Activated CD8-positive, alpha-beta memory T cell treated with anti-CD3 and anti-CD28 coated beads, Interleukin-2, amount 50 U/mL, for 4 hours (primary cell): Measurements from ENCODE around the gene ANKRD28.
"Not testable (repeated sequence)": the region's sequence is repeated elsewhere in the genome, so short reads cannot be mapped to it uniquely, and the experiment has no call there.

ENCODE experiments used
- DNase-seq: peaks from one replicate; pipeline ENCODE4 v3.0.0-alpha.2; 2020

The ANKRD28 gene

GRCh38 chr3:15801298-15801697 lies 3.5 kb upstream of the ANKRD28 start:
- no peak for DNase-seq

GRCh38 chr3:15800780-15801179 lies 3.0 kb upstream of the ANKRD28 start:
- DNase-seq, result no peak

- DNase-seq, result no peak
Observed at GRCh38 chr3:15800327-15800726, 2.5 kb upstream of the ANKRD28 start.

- no peak for DNase-seq
Observed at GRCh38 chr3:15798533-15799245, 910 bp upstream of the ANKRD28 start.

GRCh38 chr3:15796771-15797641 lies 773 bp downstream of the ANKRD28 start:
- DNase-seq, result no peak

- no peak for DNase-seq
Observed at GRCh38 chr3:15796331-15796730, 1.4 kb downstream of the ANKRD28 start.

GRCh38 chr3:15795651-15796308 lies 2.0 kb downstream of the ANKRD28 start:
- DNase-seq, result no peak

- DNase-seq, result no peak
Observed at GRCh38 chr3:15794842-15795650, 2.7 kb downstream of the ANKRD28 start.

GRCh38 chr3:15794303-15794771 lies 3.4 kb downstream of the ANKRD28 start:
- DNase-seq, result no peak

GRCh38 chr3:15791525-15791924 lies 6.3 kb downstream of the ANKRD28 start:
- no peak for DNase-seq

- no peak for DNase-seq
Observed at GRCh38 chr3:15787941-15788340, 9.8 kb downstream of the ANKRD28 start.

- DNase-seq, result no peak
Observed at GRCh38 chr3:15787526-15787925, 10.3 kb downstream of the ANKRD28 start.

- DNase-seq, result no peak
Observed at GRCh38 chr3:15783361-15783969, 14.3 kb downstream of the ANKRD28 start.

GRCh38 chr3:15782429-15782828 lies 15.3 kb downstream of the ANKRD28 start:
- no peak for DNase-seq

GRCh38 chr3:15781637-15782402 lies 16.0 kb downstream of the ANKRD28 start:
- no peak for DNase-seq

- DNase-seq, result no peak
Observed at GRCh38 chr3:15781131-15781530, 16.6 kb downstream of the ANKRD28 start.

- no peak for DNase-seq
Observed at GRCh38 chr3:15779111-15779510, 18.7 kb downstream of the ANKRD28 start.

- no peak for DNase-seq
Observed at GRCh38 chr3:15778332-15778858, 19.4 kb downstream of the ANKRD28 start.

GRCh38 chr3:15774931-15775560 lies 22.7 kb downstream of the ANKRD28 start:
- not testable (repeated sequence) for DNase-seq

- DNase-seq, result no peak
Observed at GRCh38 chr3:15771444-15771843, 26.3 kb downstream of the ANKRD28 start.
